Upper lobe of left lung (tissue), 4 donors: ENCODE data around the gene KCNJ10.

Experiments
- CTCF ChIP-seq, 6 experiments: fragments of 450-650 bp in 4 of 6; fragments of 200-600 bp in 2 of 6; sonication (generic) in 2 of 6; IDR thresholded peaks; one replicate each; pipeline ENCODE4 v1.5.1; 2016 to 2019; ENCODE audit warnings: antibody characterized with exemption in 6 of 6
- EP300 ChIP-seq, 4 donors: sonication (generic); formaldehyde crosslinking; IDR thresholded peaks; one replicate each; pipeline ENCODE4 v1.5.1; 2017; ENCODE audit warnings: antibody characterized with exemption in 4 of 4, control low read depth in 2 of 4

- TF ChIP-seq CTCF (IDR thresholded peaks at IDR 0.05) (no peak), EP300 (IDR thresholded peaks at IDR 0.05) (no peak)
These were observed 28.2 kb upstream of the KCNJ10 start, which contains the start of gene IGSF8 for GRCh38 chr1:160097911-160098851.
